ENCODE results near the gene SEMA3F.
A peak's percentile ranks its signal among the peaks of the same experiment; 100 is the strongest.

SEMA3F gene

DNA sequence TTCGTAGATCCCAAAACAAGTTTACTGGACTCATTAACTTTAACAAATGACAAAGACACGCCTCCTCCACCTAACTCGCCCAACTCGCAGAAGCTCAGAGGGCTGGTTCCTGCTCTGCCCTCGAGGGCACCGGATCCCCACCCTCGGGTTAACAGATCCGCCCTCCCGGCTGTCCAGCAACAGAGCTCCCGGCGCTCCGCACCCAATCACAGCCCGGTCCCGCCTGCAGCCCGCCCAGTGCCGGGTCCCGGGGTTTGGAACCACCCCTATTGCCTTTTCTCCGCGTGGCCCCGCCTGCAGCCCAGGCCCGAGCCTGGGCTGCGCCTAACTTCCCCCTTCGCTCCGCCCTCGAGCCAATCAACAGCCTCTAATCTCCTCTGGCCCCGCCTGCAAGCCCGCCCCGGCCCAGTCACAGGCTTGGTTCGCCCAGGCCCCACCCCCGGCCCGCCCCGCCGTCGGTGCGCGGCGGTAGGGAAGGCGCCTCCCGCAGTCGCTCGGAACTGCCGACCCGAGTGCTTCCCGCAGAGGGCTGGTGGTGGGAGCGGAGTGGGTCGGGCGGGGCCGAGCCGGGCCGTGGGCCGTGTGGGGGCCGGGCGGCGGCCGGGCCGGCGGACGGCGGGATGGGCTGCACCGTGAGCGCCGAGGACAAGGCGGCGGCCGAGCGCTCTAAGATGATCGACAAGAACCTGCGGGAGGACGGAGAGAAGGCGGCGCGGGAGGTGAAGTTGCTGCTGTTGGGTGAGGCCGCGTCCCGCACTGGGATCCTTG is 80.8 kb downstream of the SEMA3F start, which contains the start of gene GNAI2:
GNAI2 (plus strand) TSS at position 489 of the 768 bp plus-strand sequence; CDS start at position 621, 132 bp downstream.
- DNase-seq (ENCODE audit: low read depth in 2 of 2), result peak; percentile 98

DNA sequence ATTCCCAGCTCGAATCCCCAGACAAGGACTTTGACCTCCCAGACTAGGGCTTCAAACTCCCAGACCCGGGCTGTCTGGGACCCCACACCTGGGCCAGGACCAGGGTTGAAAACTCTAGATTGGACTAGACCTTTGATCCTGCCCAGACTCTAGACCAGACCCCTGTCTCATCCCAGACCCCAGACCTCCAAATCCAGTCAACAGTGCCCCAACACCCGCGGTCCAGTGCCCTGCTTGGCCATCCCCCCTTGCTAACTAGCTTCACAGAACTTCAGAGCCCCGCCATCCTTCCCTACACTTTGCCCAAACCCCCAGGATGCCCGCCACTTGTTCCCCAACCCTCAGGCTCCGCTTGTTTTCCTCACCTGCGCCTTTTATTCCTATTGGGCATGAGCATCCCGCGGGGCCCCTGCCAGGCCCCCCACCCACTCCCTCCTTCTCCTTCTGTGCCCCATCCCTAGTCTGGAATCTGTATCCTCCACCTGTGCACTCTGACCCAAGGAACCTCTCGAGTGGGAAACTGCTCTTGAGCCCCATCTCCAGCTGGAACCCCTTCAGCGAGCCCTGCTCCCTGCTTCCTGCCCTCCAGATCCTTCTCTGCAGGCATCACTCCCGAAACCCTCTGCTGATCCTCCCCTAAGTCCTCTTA is 81.5 kb downstream of the SEMA3F start:
- no peak for DNase-seq (ENCODE audit: low read depth in 2 of 2)

DNA sequence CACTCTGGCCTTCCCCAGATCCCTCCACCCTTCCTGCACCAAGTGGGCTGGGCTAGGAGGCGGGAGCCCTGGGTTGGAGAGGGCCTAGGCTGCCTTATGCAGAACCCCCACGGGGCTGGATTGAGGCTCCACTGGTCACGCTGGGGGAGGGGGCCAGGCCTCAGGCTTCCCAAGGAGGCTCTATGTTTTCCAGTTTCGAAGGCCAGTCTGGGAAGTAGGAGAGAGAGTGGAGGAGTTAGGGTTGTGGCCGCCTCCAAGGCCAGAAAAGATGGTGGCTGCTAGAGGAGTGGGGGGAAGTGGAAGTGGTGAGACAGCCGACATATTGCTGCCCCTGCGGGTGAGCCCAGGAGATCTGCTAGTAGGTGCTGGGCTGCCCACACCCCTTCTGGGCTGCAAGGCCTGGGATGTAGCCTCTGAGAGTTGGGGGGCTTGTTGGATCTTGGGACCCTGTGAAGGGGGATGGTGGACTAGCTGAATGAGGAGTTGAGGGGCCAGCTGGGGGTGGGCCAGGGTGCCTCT is 82.1 kb downstream of the SEMA3F start:
- DNase-seq (ENCODE audit: low read depth in 2 of 2), result no peak

DNA sequence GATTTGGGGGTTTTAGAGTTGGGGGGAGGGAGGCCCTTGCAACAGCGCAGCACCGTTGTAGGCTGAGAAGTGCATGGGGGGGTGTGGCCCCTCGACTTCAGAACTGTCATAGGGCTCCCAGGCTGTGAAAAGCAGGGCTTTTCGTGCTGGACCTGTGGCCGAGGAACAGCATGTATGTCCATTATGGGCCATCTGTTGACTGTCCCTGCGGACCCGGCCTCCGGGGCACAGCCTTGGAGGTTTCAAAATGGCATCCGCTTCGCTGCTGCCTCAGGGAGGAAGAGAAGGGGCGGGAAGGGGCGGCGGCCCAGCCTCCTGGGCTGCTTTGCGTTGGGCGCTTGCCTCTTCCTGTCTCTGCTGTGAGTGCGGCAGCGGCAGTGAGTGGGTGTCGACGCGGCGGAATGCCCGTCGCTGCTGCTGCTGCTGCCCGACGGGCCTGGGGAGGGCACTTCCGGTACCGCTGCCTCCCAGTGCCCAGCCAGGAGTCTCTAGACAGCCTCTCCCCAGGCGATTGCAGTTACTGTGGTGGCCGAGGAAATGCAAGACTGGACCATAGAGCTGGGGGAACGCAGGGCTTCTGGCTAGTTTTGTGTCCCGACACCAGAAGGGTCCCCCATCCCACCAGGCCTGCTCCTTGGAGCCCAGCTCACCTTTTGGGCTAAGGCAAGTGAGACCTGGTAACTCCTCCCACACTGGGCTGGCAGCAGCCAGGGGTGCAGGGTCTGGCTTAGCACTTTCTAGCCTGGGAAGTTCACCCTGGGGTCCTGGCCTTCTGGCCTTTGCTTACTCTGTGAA is 82.8 kb downstream of the SEMA3F start:
- DNase-seq (ENCODE audit: low read depth in 2 of 2), result peak; percentile 76 to 77

DNA sequence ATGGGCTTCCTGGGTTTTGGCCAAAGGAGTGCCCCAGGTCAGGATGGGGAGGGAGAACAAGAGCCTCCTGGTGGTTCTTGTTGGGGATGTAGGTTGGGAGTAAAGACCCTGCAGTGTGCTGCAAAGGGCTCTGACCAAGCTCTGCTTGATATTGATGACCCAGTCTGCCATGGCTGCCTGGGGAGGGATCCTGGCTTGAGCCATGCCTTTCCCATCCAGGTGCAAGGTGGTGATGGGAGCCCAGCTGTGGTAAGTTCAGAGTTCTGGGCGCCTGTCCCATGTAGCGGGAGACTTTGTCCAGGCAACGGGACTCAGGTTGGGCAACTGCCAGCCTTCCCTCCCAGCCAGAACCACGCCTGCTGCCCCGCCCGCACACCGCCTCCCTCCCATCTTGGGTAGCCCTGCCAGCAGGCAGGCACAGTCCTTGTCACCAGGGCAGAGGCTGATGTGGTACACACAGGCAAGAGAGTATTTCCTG is 83.5 kb downstream of the SEMA3F start:
- no peak for DNase-seq (ENCODE audit: low read depth in 2 of 2)
